NOMO-1 (cell line): Measurements from ENCODE around the gene VPS33B.
"Not testable (repeated sequence)": the region's sequence is repeated elsewhere in the genome, so short reads cannot be mapped to it uniquely, and the experiment has no call there.

Source experiments
- DNase-seq, 2 experiments: peaks; one replicate each; lab custom pipeline; 2025; ENCODE audit not compliant: unreplicated experiment in 2 of 2; lab: John Stamatoyannopoulos, UW

The VPS33B gene

DNA sequence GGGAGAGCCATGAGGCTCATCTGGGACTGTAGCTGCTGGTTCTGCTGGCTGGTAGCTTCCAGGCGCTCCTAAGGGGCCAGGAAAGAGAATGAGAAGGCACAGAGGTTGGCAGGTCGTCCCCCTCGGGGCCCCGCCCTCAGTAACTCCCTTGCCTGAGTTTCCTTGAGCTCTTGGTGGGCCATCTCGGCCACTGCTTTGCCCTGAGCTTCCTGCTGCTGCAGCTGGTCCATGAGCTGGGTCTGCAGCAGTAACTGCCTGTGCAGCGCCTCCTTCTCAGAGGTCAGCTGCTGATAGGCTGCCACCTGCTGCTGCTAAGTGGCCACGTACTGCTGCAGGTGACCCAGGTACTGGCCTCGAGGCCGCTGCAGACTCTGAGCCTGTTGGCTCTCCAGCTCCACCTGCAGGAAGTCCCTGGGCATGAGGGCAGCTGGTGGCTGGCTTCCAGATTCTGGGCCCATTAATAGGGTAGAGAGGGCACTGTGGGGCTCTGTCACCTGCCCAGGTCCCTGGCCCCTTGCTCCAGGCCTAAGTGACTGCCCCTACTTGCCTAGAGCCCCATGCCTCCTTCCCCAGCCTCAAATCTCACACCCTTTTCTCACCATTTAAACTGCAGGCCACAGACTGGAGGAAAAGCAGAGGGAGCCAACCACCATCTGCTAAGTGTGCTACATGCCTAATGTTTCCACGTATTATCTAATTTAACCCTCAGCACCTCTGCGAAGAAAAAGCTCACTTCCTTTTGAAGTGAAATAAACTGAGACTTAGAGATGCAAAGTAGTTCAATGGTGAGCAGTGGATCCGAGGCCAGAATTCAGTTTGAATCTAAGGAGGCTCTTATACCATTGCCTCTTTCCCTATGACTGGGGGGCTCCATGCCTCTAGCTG is 10.8 kb upstream of the VPS33B start:
- DNase-seq: peak in 1 of 2 experiments; percentile 5

DNA sequence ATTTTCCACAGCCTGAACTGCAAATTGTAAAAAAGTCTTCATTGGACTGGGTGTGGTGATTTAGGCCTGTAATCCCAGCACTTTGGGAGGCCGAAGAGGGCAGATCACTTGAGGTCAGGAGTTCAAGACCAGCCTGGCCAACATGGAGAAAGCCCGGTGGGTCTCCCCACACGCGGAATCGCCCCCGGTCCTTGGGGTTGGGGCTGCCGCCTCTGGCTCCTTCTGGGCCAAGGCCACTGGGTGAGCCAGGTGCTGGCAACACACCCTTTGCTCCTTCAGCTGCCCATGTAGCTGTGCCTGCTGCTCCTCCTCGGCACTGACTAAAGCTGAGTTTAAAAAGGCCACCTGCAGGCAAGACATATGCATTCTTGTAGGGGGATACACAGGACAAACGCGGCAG is 9.4 kb upstream of the VPS33B start:
- no peak for DNase-seq

- no peak for DNase-seq
Observed at GRCh38 chr15:91027677-91028076, 5.3 kb upstream of the VPS33B start.

- no peak for DNase-seq
Observed at GRCh38 chr15:91023720-91024119, 1.3 kb upstream of the VPS33B start.

GRCh38 chr15:91022832-91023129 is 387 bp upstream of the VPS33B start:
- DNase-seq: no peak

- no peak for DNase-seq
Observed at GRCh38 chr15:91021516-91022074, 799 bp downstream of the VPS33B start.

- DNase-seq: no peak
Observed at GRCh38 chr15:91018158-91018557, 4.2 kb downstream of the VPS33B start.

GRCh38 chr15:91017716-91018115 is 4.7 kb downstream of the VPS33B start:
- DNase-seq: no peak

DNA sequence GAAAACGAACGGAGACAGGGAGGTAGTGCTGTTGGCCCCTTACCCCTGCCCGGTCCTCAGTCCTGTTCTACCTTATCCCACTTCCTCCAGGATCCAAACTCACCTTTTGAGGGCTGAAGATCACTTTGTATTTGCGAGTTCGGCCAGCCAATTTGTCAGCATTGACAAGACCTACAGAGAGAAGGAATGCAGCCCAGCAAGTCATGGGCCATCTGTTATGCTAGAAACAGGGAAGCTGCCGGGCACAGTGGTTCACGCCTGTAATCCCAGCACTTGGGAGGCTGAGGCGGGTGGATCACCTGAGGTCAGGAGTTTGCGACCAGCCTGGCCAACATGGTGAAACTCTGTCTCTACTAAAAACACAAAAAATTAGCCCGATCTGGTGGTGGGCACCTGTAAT is 8.7 kb downstream of the VPS33B start:
- not testable (repeated sequence) for DNase-seq

- no peak for DNase-seq
Observed at GRCh38 chr15:91007266-91007665, 15.1 kb downstream of the VPS33B start.

GRCh38 chr15:91001209-91001608 is 21.2 kb downstream of the VPS33B start:
- no peak for DNase-seq

- no peak for DNase-seq
Observed at GRCh38 chr15:90998737-90999136, 23.7 kb downstream of the VPS33B start.

GRCh38 chr15:90994417-90995311 is 27.7 kb downstream of the VPS33B start, which contains the start of gene PRC1:
Gene PRC1, minus strand, starts transcription at chr15:90994535. Its CDS starts 118 bp downstream, at chr15:90994417.
- DNase-seq: peak; percentile 97 to 99

DNA sequence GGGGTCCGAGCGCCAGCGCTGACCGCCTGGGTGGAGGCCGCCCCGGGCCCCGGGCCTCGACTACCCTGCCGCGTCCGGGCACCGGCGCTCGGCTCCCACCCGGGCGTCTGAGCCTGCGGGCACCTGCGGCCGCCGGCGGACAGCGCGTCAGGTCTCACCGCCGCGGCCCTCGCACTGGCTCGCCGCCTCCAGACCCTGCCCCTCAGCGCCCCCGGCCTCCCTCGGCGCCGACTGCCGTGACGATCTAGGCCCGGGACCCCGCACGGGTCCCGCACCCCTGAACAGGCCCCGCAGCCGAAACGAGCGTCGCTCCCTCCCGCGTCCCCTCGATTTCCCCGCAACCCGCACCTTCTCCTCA is 28.4 kb downstream of the VPS33B start:
- DNase-seq: peak in 1 of 2 experiments; percentile 11

DNA sequence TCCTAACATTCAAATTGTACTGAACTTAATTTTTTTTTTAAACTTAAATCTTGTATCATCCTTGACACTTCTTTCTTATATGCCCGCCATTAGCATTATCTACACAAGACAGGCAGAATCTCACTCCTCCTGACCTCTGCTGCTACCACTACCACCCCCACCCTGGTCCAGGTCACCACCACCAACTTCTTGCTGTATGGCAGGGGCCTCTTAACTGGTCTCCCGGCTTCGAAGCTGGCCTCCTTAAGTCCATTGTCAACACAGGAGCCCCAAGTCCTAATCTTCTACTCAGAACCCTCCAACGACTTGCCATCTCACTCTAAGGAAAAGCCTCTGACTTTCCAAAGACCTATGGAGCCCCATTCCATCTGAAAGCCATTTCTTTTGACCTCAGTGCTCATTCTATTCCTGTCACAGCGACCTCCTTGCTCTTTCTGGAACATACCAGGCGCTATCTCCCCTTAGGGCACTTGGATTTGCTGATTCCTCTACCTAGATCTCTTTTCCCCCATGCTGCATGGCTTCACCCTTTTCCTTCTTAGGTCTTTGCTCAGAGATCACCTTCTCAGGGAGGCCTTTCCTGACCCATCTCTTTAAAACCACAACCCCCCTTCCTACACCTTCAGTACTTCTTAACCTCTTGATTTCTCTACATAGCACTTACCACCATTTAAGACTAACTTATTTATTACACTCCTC is 30.7 kb downstream of the VPS33B start:
- DNase-seq: no peak

GRCh38 chr15:90990446-90990845 is 31.9 kb downstream of the VPS33B start:
- DNase-seq: no peak

- no peak for DNase-seq
Observed at GRCh38 chr15:90989040-90989768, 33.2 kb downstream of the VPS33B start.

GRCh38 chr15:90988296-90988695 is 34.1 kb downstream of the VPS33B start:
- DNase-seq: no peak

DNA sequence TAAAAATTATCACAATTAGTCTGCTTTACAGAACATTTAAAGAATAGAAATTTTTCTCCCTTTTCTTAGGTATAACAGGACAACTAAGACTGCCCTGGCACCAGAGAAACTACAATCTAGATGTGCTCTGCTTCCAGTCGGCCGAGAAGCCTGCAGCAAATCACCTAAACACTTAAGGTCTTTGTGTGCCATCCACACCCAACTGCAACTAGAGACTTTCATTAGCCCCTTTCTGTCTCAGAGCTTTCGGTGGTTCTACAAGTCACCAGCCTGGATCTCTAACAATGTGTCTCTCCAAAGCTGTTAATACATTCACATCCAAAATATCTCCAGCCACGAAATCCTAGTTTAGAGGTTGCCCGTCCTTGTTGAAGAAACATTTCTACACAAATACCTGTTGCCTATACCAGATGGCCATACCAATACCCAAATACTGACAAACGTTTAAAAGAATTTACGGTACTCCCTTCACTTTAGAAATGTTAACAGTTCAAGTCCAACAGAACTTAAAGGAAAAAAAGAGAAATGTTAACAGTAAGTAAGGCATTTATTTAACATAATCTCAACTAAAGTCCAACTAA is 34.7 kb downstream of the VPS33B start:
- DNase-seq: no peak
